SK-N-SH (cell line): Measurements from ENCODE around the gene CCDC148.

Source experiments
- CHD2 ChIP-seq: fragments of 150-350 bp; IDR thresholded peaks from 2 replicates; pipeline ENCODE4 v1.6.1; 2018; ENCODE audit warnings: low read length; ENCODE audit not compliant: partially characterized antibody
- CTCF ChIP-seq: fragments of 200-600 bp; sonication (generic); IDR thresholded peaks from 2 replicates; pipeline ENCODE4 v1.6.1; 2017; ENCODE audit warnings: antibody characterized with exemption, mild to moderate bottlenecking, moderate library complexity
- EP300 ChIP-seq, 2 experiments: IDR thresholded peaks; 2 replicates each; pipeline versions ENCODE4 v1.4.0 to v1.6.1; 2012; ENCODE audit warnings: borderline replicate concordance in 1 of 2, low read depth in 1 of 2, low read length in 1 of 2
- FOSL2 ChIP-seq: IDR thresholded peaks from 2 replicates; pipeline ENCODE4 v1.4.0; 2012; ENCODE audit warnings: low read depth, mild to moderate bottlenecking, moderate library complexity, borderline replicate concordance
- FOXM1 ChIP-seq: IDR thresholded peaks from 2 replicates; pipeline ENCODE4 v1.4.0; 2012; ENCODE audit warnings: low read depth, mild to moderate bottlenecking
- GABPA ChIP-seq: IDR thresholded peaks from 2 replicates; pipeline ENCODE4 v1.4.0; 2012; ENCODE audit warnings: low read depth, mild to moderate bottlenecking
- GATA2 ChIP-seq: sonication (generic); formaldehyde crosslinking; IDR thresholded peaks from 2 replicates; pipeline ENCODE4 v1.5.0; 2020; ENCODE audit warnings: mild to moderate bottlenecking, missing genetic modification reagents
- JUND ChIP-seq: IDR thresholded peaks from 2 replicates; pipeline ENCODE4 v1.4.0; 2012
- MXI1 ChIP-seq: IDR thresholded peaks from 2 replicates; pipeline ENCODE4 v1.6.1; 2012; ENCODE audit warnings: mild to moderate bottlenecking, low read depth, low read length, improper control_type of control experiment
- POLR2AphosphoS5 ChIP-seq: IDR thresholded peaks from 2 replicates; pipeline ENCODE4 v1.6.1; 2012; ENCODE audit warnings: low read depth, low read length
- RAD21 ChIP-seq: IDR thresholded peaks from 2 replicates; pipeline ENCODE4 v1.6.1; 2012; ENCODE audit warnings: mild to moderate bottlenecking, low read length
- REST ChIP-seq: IDR thresholded peaks from 2 replicates; pipeline ENCODE4 v1.6.1; 2012; ENCODE audit warnings: mild to moderate bottlenecking, low read depth, low read length, moderate library complexity
- SMC3 ChIP-seq: IDR thresholded peaks from 2 replicates; pipeline ENCODE4 v1.6.1; 2012; ENCODE audit warnings: low read depth, low read length, improper control_type of control experiment
- TAF1 ChIP-seq: IDR thresholded peaks from 2 replicates; pipeline ENCODE4 v1.6.1; 2012; ENCODE audit warnings: low read depth, mild to moderate bottlenecking, low read length, moderate library complexity, borderline replicate concordance

GRCh38 chr2:158142165-158142564, 314.4 kb downstream of the CCDC148 start:
- TF ChIP-seq CTCF: no peak
- TF ChIP-seq FOXM1: no peak
- no peak for TF ChIP-seq REST
- no peak for TF ChIP-seq EP300 (IDR thresholded peaks at IDR 0.05; ENCODE audit: borderline replicate concordance in 1 of 2, low read depth in 1 of 2, low read length in 1 of 2)
- TF ChIP-seq CHD2: no peak
- TF ChIP-seq TAF1: no peak
- TF ChIP-seq GABPA: no peak
- TF ChIP-seq POLR2AphosphoS5: no peak
- no peak for TF ChIP-seq MXI1
- TF ChIP-seq GATA2 (CRISPR knock-in tag): no peak
- TF ChIP-seq FOSL2: no peak
- no peak for TF ChIP-seq SMC3
- TF ChIP-seq JUND: no peak
- no peak for TF ChIP-seq RAD21
